ENCODE data around the gene HLA-DMA. TPM values are rescaled to one million over a fixed set of nuclear protein-coding genes. Genes with fewer than 3 reads are reported as not detected.

HLA-DMA gene
- total RNA-seq, 1 experiment from 2014 or later: 2.8 TPM

DNA sequence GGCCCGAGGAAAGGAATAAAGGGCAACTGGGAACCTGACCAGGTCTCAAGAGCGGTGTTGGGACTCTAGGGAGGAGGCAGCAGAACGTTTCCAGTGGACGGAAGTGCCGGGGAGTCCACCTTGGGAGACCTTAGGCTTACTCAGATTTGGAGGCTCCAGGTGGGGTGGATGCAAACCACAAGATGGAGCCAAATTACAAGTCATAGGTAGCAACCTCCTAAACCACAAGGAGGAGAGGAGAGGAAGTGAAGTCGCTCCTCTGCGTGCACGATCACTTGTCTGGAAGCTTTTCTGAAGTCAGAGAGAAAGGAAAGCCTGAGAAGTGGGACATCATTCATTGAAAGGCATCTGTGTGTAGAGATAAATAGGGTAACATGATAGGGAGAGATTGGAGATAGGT lies 47.2 kb upstream of the HLA-DMA start:
- CTCF ChIA-PET: no interaction called here
- no TSS peak for BruUV-seq (replicated peaks)
- Histone ChIP-seq H3K4me3 (ENCODE audit: low read depth in 2 of 2, low read length in 2 of 2) (no peak overlapping the region), H3K4me1 (ENCODE audit: control insufficient read depth, insufficient read depth, low read length) (no peaks in the 10 kb centered on the region), H3K36me3 (ENCODE audit: control insufficient read depth, insufficient read depth, low read length) (no peaks in the 10 kb centered on the region), H3K27me3 (ENCODE audit: control insufficient read depth, insufficient read depth, low read length) (peaks cover 22% of the 10 kb centered on the region; the same call in 1 of the 2 replicates), H3K9me3 (ENCODE audit: control insufficient read depth, insufficient read depth, low read depth, low read length) (no peaks in the 10 kb centered on the region), H3K27ac (ENCODE audit: low read length) (no peak overlapping the region)
- in situ Hi-C loops (cut with HindIII; ENCODE audit: low pct_unique_long_range_greater_than_20kb, low sequenced_read_pairs) (no loop called here), intact Hi-C loops (cut with micrococcal nuclease; ENCODE audit: unreplicated experiment) (no loop called here)
- ATAC-seq (peak; percentile 78), DNase-seq (ENCODE audit: low read depth, low spot score) (no peak)
- POLR2A ChIA-PET: no interaction called here
- no peak for TF ChIP-seq TCF7L2 (IDR thresholded peaks at IDR 0.05; ENCODE audit: low read depth, low read length)
- TF ChIP-seq, protein P1, sequence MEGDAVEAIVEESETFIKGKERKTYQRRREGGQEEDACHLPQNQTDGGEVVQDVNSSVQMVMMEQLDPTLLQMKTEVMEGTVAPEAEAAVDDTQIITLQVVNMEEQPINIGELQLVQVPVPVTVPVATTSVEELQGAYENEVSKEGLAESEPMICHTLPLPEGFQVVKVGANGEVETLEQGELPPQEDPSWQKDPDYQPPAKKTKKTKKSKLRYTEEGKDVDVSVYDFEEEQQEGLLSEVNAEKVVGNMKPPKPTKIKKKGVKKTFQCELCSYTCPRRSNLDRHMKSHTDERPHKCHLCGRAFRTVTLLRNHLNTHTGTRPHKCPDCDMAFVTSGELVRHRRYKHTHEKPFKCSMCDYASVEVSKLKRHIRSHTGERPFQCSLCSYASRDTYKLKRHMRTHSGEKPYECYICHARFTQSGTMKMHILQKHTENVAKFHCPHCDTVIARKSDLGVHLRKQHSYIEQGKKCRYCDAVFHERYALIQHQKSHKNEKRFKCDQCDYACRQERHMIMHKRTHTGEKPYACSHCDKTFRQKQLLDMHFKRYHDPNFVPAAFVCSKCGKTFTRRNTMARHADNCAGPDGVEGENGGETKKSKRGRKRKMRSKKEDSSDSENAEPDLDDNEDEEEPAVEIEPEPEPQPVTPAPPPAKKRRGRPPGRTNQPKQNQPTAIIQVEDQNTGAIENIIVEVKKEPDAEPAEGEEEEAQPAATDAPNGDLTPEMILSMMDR (IDR thresholded peaks at IDR 0.05): peak; percentile 50; the same call in 1 of the 2 replicates

DNA sequence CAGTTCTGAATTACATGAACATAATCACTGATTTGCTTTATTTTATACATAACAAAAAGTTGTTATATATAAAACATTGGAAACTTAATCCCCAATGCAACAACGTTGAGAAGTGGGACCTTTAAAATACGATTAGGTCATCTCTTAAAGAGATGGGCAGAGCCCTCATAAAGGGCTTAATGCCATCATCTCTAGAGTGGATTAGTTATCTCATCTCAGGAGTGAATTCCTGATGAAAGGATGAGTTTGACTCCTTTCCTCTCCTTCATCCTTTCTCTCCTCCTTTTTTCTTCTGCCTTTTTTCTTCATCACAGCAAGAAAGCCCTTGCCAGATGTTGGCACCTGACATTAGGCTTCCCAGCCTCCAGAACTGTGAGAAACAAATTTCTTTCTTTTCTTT lies 42.6 kb upstream of the HLA-DMA start:
- H3K27me3 ChIP-seq (ENCODE audit: control insufficient read depth, insufficient read depth, low read length): peaks cover 6% of the 10 kb centered on the region; the same call in 1 of the 2 replicates
- CTCF ChIA-PET: no interaction called here
- in situ Hi-C loops (cut with HindIII; ENCODE audit: low pct_unique_long_range_greater_than_20kb, low sequenced_read_pairs): no loop called here

More for the DNA sequence above, 42.6 kb upstream of the HLA-DMA start:
- Histone ChIP-seq H3K36me3 (ENCODE audit: control insufficient read depth, insufficient read depth, low read length) (no peaks in the 10 kb centered on the region), H3K4me3 (ENCODE audit: low read depth in 2 of 2, low read length in 2 of 2) (no peak overlapping the region), H3K4me1 (ENCODE audit: control insufficient read depth, insufficient read depth, low read length) (no peaks in the 10 kb centered on the region), H3K9me3 (ENCODE audit: control insufficient read depth, insufficient read depth, low read depth, low read length) (no peaks in the 10 kb centered on the region), H3K27ac (ENCODE audit: low read length) (no peak overlapping the region)
- ATAC-seq: no peak
- POLR2A ChIA-PET: no interaction called here
- DNase-seq (ENCODE audit: low read depth, low spot score): no peak
- TF ChIP-seq POLR2AphosphoS5 (IDR thresholded peaks at IDR 0.05; ENCODE audit: low read depth, low read length) (no peak), TCF7L2 (IDR thresholded peaks at IDR 0.05; ENCODE audit: low read depth, low read length) (no peak), SIN3A (IDR thresholded peaks at IDR 0.05; ENCODE audit: borderline replicate concordance, insufficient read depth, low read depth, low read length) (no peak)
- TF ChIP-seq, protein P2, sequence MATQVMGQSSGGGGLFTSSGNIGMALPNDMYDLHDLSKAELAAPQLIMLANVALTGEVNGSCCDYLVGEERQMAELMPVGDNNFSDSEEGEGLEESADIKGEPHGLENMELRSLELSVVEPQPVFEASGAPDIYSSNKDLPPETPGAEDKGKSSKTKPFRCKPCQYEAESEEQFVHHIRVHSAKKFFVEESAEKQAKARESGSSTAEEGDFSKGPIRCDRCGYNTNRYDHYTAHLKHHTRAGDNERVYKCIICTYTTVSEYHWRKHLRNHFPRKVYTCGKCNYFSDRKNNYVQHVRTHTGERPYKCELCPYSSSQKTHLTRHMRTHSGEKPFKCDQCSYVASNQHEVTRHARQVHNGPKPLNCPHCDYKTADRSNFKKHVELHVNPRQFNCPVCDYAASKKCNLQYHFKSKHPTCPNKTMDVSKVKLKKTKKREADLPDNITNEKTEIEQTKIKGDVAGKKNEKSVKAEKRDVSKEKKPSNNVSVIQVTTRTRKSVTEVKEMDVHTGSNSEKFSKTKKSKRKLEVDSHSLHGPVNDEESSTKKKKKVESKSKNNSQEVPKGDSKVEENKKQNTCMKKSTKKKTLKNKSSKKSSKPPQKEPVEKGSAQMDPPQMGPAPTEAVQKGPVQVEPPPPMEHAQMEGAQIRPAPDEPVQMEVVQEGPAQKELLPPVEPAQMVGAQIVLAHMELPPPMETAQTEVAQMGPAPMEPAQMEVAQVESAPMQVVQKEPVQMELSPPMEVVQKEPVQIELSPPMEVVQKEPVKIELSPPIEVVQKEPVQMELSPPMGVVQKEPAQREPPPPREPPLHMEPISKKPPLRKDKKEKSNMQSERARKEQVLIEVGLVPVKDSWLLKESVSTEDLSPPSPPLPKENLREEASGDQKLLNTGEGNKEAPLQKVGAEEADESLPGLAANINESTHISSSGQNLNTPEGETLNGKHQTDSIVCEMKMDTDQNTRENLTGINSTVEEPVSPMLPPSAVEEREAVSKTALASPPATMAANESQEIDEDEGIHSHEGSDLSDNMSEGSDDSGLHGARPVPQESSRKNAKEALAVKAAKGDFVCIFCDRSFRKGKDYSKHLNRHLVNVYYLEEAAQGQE (IDR thresholded peaks at IDR 0.05; ENCODE audit: insufficient read depth in 1 of 2, low read depth in 2 of 2, low read length in 1 of 2): no peak
- TF ChIP-seq, protein P1 (IDR thresholded peaks at IDR 0.05): no peak
- intact Hi-C loops (cut with micrococcal nuclease; ENCODE audit: unreplicated experiment): no loop called here
- no TSS peak for BruUV-seq (replicated peaks)
